BJ (cell line): ENCODE measurements around the gene PRDM10. TPM values are rescaled to one million over a fixed set of nuclear protein-coding genes. Genes with fewer than 3 reads are reported as not detected.

Experiments
- CTCF ChIA-PET: fragments of 350-600 bp; formaldehyde crosslinking; extraction: SDS; loops from one replicate; lab custom pipeline; 2021; ENCODE audit warnings: antibody characterized with exemption, inconsistent platforms; lab: Yijun Ruan, JAX
- POLR2A ChIA-PET: fragments of 300-600 bp; sonication (Branson Sonifier 250); formaldehyde crosslinking; extraction: SDS; loops from one replicate; lab custom pipeline; 2021; ENCODE audit warnings: antibody characterized with exemption; lab: Charles Lee
- DNase-seq: peaks from one replicate; pipeline ENCODE4 v3.0.0-alpha.2; 2011; ENCODE audit warnings: low read depth
- H3K27me3 ChIP-seq: 2 replicates; pipeline ENCODE4 v1.6.0; 2011; ENCODE audit warnings: low read length; ENCODE audit not compliant: control insufficient read depth, insufficient read depth
- H3K36me3 ChIP-seq: 2 replicates; pipeline ENCODE4 v1.5.1; 2011; ENCODE audit warnings: low read length; ENCODE audit not compliant: control insufficient read depth, insufficient read depth
- H3K4me3 ChIP-seq: 2 replicates; pipeline ENCODE4 v1.5.1; 2011; ENCODE audit warnings: low read depth, mild to moderate bottlenecking, control low read depth, low read length
- CTCF ChIP-seq: IDR thresholded peaks from 2 replicates; pipeline ENCODE4 v1.5.1; 2011; ENCODE audit warnings: low read depth, mild to moderate bottlenecking, control low read depth, inconsistent platforms, low read length, moderate library complexity; ENCODE audit not compliant: insufficient read depth
- polyA plus RNA-seq: library from polyadenylated mRNA; depleted of rRNA; stranded (reverse); fragments of >200 nt; gene quantifications from 2 replicates; pipeline ENCODE4 v1.2.3, GENCODE V29; 2011

PRDM10 gene
- polyA plus RNA-seq, 1 experiment, result 5.5 TPM

- H3K27me3 ChIP-seq, result no peaks in the 10 kb centered on the region
- POLR2A ChIA-PET, result no interaction called here
- CTCF ChIA-PET, result interaction anchor here (0.6 to 1.8 kb wide), 4 partner anchors 11 to 1954 kb away, joined by 3 to 5 read pairs (median 4); no protein-coding TSS in a partner anchor
- DNase-seq, result no peak
- no peak for TF ChIP-seq CTCF
- H3K36me3 ChIP-seq, result peaks cover 9% of the 10 kb centered on the region
- H3K4me3 ChIP-seq, result no peak overlapping the region
Observed at GRCh38 chr11:129910360-129910759, 92.3 kb downstream of the PRDM10 start.

GRCh38 chr11:129905402-129905801 is 97.2 kb downstream of the PRDM10 start:
- no peak for DNase-seq
- TF ChIP-seq CTCF, result no peak
- peaks cover 5% of the 10 kb centered on the region for H3K36me3 ChIP-seq
- H3K27me3 ChIP-seq, result no peaks in the 10 kb centered on the region
- no peak overlapping the region for H3K4me3 ChIP-seq
- ChIA-PET POLR2A (no interaction called here), CTCF (no interaction called here)

GRCh38 chr11:129896062-129896461 is 106.6 kb downstream of the PRDM10 start:
- H3K4me3 ChIP-seq, result peak overlapping the region; percentile 98
- CTCF ChIA-PET, result interaction anchor here (1.7 kb wide), 1 partner anchor 14 kb away, joined by 5 read pairs; no protein-coding TSS in a partner anchor
- POLR2A ChIA-PET, result no interaction called here
- no peak for TF ChIP-seq CTCF
- DNase-seq, result no peak
- no peaks in the 10 kb centered on the region for H3K27me3 ChIP-seq
- peaks cover 2% of the 10 kb centered on the region; the same call in 1 of the 2 replicates for H3K36me3 ChIP-seq

DNA sequence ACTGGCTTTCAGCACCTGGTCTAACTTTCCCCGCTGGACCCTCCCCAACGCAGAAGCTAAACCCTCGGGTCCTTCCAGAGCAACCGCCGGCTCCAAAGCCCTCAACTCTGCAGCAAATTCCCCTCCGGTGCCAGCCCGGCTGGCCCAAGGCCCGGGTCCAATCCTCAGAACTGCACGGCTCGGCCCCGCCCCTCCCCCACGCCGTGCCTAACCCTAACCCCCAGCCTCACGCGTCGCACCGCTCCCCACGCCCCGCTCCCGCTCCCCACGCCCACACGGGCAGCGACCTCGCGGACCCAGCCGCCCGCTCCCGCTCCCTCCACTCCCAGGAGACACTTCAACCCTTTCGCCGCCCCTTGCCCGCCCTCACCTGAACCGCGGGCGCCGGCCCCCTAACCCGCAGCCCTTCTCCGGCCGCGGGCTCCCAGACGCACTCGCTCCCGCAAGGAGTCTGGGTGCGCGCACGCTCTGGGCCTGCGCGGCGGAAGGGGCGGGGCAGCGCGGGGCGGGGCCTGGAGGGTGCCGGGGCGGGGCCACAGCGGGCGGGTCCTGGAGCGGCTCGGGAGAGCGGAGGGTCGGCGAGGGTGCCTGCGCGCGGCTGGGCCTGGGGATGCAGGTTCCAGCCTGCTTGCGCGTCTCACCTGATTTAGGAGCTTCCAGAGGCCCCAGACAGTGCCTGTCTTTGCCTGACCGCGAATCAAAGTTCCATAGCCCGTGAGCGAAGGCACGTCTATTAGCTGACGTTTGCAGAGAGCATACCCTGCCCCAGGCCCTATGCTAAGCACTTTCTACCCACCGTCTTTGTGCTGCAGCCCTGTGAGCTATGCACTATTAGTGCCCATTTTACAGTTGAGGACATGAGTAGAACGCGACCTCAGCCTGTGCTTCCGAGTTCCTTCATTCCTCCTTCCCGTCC is 107.3 kb downstream of the PRDM10 start, which contains the start of gene NFRKB:
Gene NFRKB (minus strand): TSS at position 453 of the 916 bp plus-strand sequence. CDS start 2,729 bp downstream, outside the sequence.
- H3K27me3 ChIP-seq, result no peaks in the 10 kb centered on the region
- DNase-seq, result peak; percentile 5
- H3K36me3 ChIP-seq, result peaks cover 3% of the 10 kb centered on the region; the same call in 1 of the 2 replicates
- ChIA-PET CTCF (interaction anchor here (0.9 to 1.5 kb wide), 3 partner anchors 17 to 237 kb away, joined by 3 to 5 read pairs (median 3); no protein-coding TSS in a partner anchor), POLR2A (no interaction called here)
- no peak for TF ChIP-seq CTCF
- peak within 1 kb of the TSS; percentile 98 for H3K4me3 ChIP-seq
